Hepatocyte (in vitro differentiated cells): ENCODE data around the gene DOCK4. TPM values are rescaled to one million over a fixed set of nuclear protein-coding genes. Genes with fewer than 3 reads are reported as not detected.
A peak's percentile ranks its signal among the peaks of the same experiment; 100 is the strongest.

Source experiments
- DNase-seq: peaks from one replicate; pipeline ENCODE4 v3.0.0-alpha.2; 2016; ENCODE audit warnings: low spot score
- H2AFZ ChIP-seq: fragments of 200-600 bp; sonication (generic); 2 replicates; pipeline ENCODE4 v1.6.0; 2016; ENCODE audit warnings: antibody characterized with exemption, mild to moderate bottlenecking
- H3K27ac ChIP-seq: fragments of 200-600 bp; sonication (generic); 2 replicates; pipeline ENCODE4 v1.5.1; 2016; ENCODE audit warnings: mild to moderate bottlenecking
- H3K27me3 ChIP-seq: fragments of 200-600 bp; sonication (generic); 2 replicates; pipeline ENCODE4 v1.6.1; 2016
- H3K36me3 ChIP-seq: fragments of 200-600 bp; sonication (generic); replicated peaks from 2 replicates; pipeline ENCODE4 v1.5.1; 2016; ENCODE audit warnings: low read depth; ENCODE audit not compliant: insufficient read depth
- H3K4me1 ChIP-seq: fragments of 200-600 bp; sonication (generic); 2 replicates; pipeline ENCODE4 v1.5.1; 2016; ENCODE audit warnings: mild to moderate bottlenecking, moderate library complexity; ENCODE audit not compliant: insufficient read depth
- H3K4me2 ChIP-seq: fragments of 200-600 bp; sonication (generic); 2 replicates; pipeline ENCODE4 v1.6.0; 2016
- H3K4me3 ChIP-seq: fragments of 200-600 bp; sonication (generic); 2 replicates; pipeline ENCODE4 v1.5.1; 2016; ENCODE audit warnings: mild to moderate bottlenecking
- H3K79me2 ChIP-seq: fragments of 200-600 bp; sonication (generic); 2 replicates; pipeline ENCODE4 v1.6.0; 2017; ENCODE audit warnings: mild to moderate bottlenecking
- H3K9me2 ChIP-seq: fragments of 200-600 bp; sonication (generic); replicated peaks from 2 replicates; pipeline ENCODE4 v1.6.0; 2017; ENCODE audit warnings: mild to moderate bottlenecking; ENCODE audit not compliant: insufficient read depth
- H3K9me3 ChIP-seq: fragments of 200-600 bp; sonication (generic); 2 replicates; pipeline ENCODE4 v1.5.1; 2016; ENCODE audit warnings: low read depth, mild to moderate bottlenecking
- H4K20me1 ChIP-seq: fragments of 200-600 bp; sonication (generic); 2 replicates; pipeline ENCODE4 v1.6.0; 2016; ENCODE audit warnings: mild to moderate bottlenecking; ENCODE audit not compliant: insufficient read depth, poor library complexity, severe bottlenecking
- CTCF ChIP-seq: fragments of 200-600 bp; sonication (generic); IDR thresholded peaks from 2 replicates; pipeline ENCODE4 v1.5.1; 2016; ENCODE audit warnings: antibody characterized with exemption, mild to moderate bottlenecking; ENCODE audit not compliant: poor library complexity
- EZH2 ChIP-seq: fragments of 200-600 bp; sonication (generic); IDR thresholded peaks from 2 replicates; pipeline ENCODE4 v1.6.1; 2016; ENCODE audit warnings: antibody characterized with exemption, mild to moderate bottlenecking, borderline replicate concordance
- EZH2phosphoT487 ChIP-seq: fragments of 200-600 bp; sonication (generic); IDR thresholded peaks from one replicate; pipeline ENCODE4 v1.6.1; 2018; ENCODE audit warnings: antibody characterized with exemption, mild to moderate bottlenecking, low read depth, moderate library complexity; ENCODE audit not compliant: unreplicated experiment, severe bottlenecking
- WGBS: methylation state at CpG from one replicate; pipeline ENCODE4 v1.1.6; 2016; ENCODE audit warnings: low lambda C conversion rate; ENCODE audit errors: missing lambda C conversion rate; 5-methylcytosine and 5-hydroxymethylcytosine counted together
- polyA plus RNA-seq: library from polyadenylated mRNA; unstranded; fragments of >200 nt; fragmentation: Nextera tagmentation; extraction: Ambion mirVana; gene quantifications from 2 replicates; pipeline ENCODE4 v1.2.1, GENCODE V29; 2016
- total RNA-seq: library from RNA; depleted of rRNA; stranded (reverse); fragments of >200 nt; gene quantifications from 2 replicates; pipeline ENCODE4 v1.2.3, GENCODE V29; 2014

The DOCK4 gene
- total and polyA plus RNA-seq, 2 experiments from 2014 or later, result 4.4 to 22.9 TPM

- TF ChIP-seq EZH2phosphoT487 (no peak), EZH2 (no peak), CTCF (no peak)
- Histone ChIP-seq H3K4me2 (peak overlapping the region; percentile 86), H3K9me2 (no peaks in the 10 kb centered on the region), H3K9me3 (no peaks in the 10 kb centered on the region), H3K27me3 (no peaks in the 10 kb centered on the region), H3K79me2 (peaks cover 81% of the 10 kb centered on the region), H2AFZ (peak overlapping the region; percentile 79), H4K20me1 (no peaks in the 10 kb centered on the region), H3K36me3 (no peaks in the 10 kb centered on the region), H3K4me1 (peaks cover 8% of the 10 kb centered on the region), H3K4me3 (peak overlapping the region; percentile 89), H3K27ac (peak overlapping the region; percentile 64)
- WGBS, result under 1% methylated on average over 14 of the region's 14 CpGs
- peak; percentile 8 for DNase-seq
These were observed 1.5 kb downstream of the DOCK4 start for GRCh38 chr7:112204499-112205342.

- no peak for DNase-seq
- H3K36me3 ChIP-seq, result no peaks in the 10 kb centered on the region
- H3K4me2 ChIP-seq, result peak overlapping the region; percentile 86
- H3K4me3 ChIP-seq, result peak overlapping the region; percentile 27
- H3K27ac ChIP-seq, result no peak overlapping the region
- no peaks in the 10 kb centered on the region for H3K9me3 ChIP-seq
- H4K20me1 ChIP-seq, result no peaks in the 10 kb centered on the region
- no peak overlapping the region for H2AFZ ChIP-seq
- H3K4me1 ChIP-seq, result peaks cover 8% of the 10 kb centered on the region
- H3K79me2 ChIP-seq, result peaks cover 79% of the 10 kb centered on the region
- 71% methylated on average over 4 of the region's 4 CpGs for WGBS
- TF ChIP-seq EZH2 (no peak), CTCF (no peak), EZH2phosphoT487 (no peak)
- H3K27me3 ChIP-seq, result no peaks in the 10 kb centered on the region
- no peaks in the 10 kb centered on the region for H3K9me2 ChIP-seq
These were observed 2.8 kb downstream of the DOCK4 start for GRCh38 chr7:112203365-112203739.

GRCh38 chr7:112202816-112203215 lies 3.4 kb downstream of the DOCK4 start:
- Histone ChIP-seq H3K9me3 (no peaks in the 10 kb centered on the region), H4K20me1 (no peaks in the 10 kb centered on the region), H3K36me3 (no peaks in the 10 kb centered on the region), H2AFZ (no peak overlapping the region), H3K4me3 (no peak overlapping the region), H3K27me3 (no peaks in the 10 kb centered on the region), H3K9me2 (no peaks in the 10 kb centered on the region), H3K27ac (no peak overlapping the region), H3K4me1 (peaks cover 8% of the 10 kb centered on the region), H3K4me2 (no peak overlapping the region), H3K79me2 (peaks cover 79% of the 10 kb centered on the region)
- TF ChIP-seq EZH2phosphoT487 (no peak), EZH2 (no peak), CTCF (no peak)
- peak; percentile 45 for DNase-seq
- 53% methylated on average over 2 of the region's 2 CpGs for WGBS
